ENCODE data around the gene EFL1.
"Not testable (repeated sequence)": the region's sequence is repeated elsewhere in the genome, so short reads cannot be mapped to it uniquely, and the experiment has no call there.

EFL1 gene

DNA sequence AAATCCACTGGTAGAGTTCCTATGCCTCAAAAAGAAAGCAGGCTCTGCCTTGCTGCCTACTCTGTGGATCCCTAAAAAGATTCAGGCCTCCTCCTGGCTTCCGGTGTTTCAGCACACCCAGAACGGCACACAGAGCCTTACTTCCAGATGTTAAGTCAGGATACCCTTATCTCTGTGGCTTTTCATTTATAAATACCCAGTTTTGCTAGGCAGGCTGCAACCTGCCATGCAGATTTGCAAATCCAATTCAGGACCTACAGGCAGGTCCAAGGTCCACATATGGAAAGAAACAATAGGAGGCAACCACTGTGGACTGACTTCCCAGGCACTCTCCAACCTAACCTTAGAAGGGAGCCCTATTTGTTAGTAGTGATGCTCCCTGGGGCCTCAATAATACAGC, 30.7 kb downstream of the EFL1 start:
- Histone ChIP-seq H3K27ac (ENCODE audit: low read length) (no peak overlapping the region), H3K27me3 (ENCODE audit: control insufficient read depth, insufficient read depth, low read length) (no peaks in the 10 kb centered on the region), H3K9me3 (ENCODE audit: control insufficient read depth, low read depth, low read length) (no peaks in the 10 kb centered on the region), H3K9ac (ENCODE audit: low read length) (no peak overlapping the region), H3K4me3 (ENCODE audit: low read length) (no peak overlapping the region), H3K36me3 (ENCODE audit: control insufficient read depth, low read depth, low read length) (peaks cover 24% of the 10 kb centered on the region), H3K4me1 (ENCODE audit: control insufficient read depth, low read depth, low read length) (no peaks in the 10 kb centered on the region)

DNA sequence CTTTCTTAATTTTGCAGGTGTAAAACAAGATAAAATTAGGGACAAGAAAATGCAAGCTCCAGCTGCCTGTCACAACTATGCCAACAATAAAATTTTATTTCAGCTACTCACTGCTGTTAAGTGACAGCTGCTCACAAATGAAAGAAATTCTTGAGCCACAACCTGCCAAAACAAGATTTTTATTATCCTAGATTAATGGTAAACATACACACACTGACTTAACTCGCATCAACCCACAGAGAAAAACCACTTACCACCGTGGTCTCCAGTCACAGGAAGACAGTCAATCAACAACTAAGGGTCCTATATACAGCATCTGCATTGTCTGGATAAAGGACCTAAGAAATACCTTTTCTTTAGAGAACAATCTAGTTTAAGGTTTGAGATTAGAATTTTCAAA, 31.3 kb downstream of the EFL1 start:
- H3K9me3 ChIP-seq (ENCODE audit: control insufficient read depth, low read depth, low read length): no peaks in the 10 kb centered on the region
- H3K27ac ChIP-seq (ENCODE audit: low read length): no peak overlapping the region
- no peaks in the 10 kb centered on the region for H3K27me3 ChIP-seq (ENCODE audit: control insufficient read depth, insufficient read depth, low read length)
- peaks cover 24% of the 10 kb centered on the region for H3K36me3 ChIP-seq (ENCODE audit: control insufficient read depth, low read depth, low read length)
- no peaks in the 10 kb centered on the region for H3K4me1 ChIP-seq (ENCODE audit: control insufficient read depth, low read depth, low read length)
- H3K9ac ChIP-seq (ENCODE audit: low read length): no peak overlapping the region
- no peak overlapping the region for H3K4me3 ChIP-seq (ENCODE audit: low read length)

DNA sequence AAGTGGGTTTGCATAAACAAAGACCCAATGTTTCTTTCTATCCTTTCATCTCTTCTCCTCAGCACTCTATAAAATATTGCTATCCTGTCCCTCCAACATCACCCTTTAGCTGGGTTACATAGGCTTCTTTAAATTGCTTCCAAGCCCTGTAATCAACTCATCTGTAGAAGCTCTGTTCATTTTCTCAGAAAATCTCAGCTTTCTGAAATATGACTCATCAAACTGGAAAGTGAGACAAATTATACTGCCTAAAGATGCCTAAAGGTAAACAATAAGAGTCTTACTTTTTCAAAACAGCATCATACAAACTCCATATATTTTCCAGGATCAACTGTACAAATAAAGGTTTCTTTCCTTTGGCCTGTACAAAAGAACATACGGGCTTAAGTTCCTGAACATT, 33.8 kb downstream of the EFL1 start:
- Histone ChIP-seq H3K9me3 (ENCODE audit: control insufficient read depth, low read depth, low read length) (no peaks in the 10 kb centered on the region), H3K27me3 (ENCODE audit: control insufficient read depth, insufficient read depth, low read length) (no peaks in the 10 kb centered on the region), H3K4me3 (ENCODE audit: low read length) (no peak overlapping the region), H3K4me1 (ENCODE audit: control insufficient read depth, low read depth, low read length) (no peaks in the 10 kb centered on the region), H3K27ac (ENCODE audit: low read length) (no peak overlapping the region), H3K36me3 (ENCODE audit: control insufficient read depth, low read depth, low read length) (peaks cover 24% of the 10 kb centered on the region), H3K9ac (ENCODE audit: low read length) (no peak overlapping the region)

DNA sequence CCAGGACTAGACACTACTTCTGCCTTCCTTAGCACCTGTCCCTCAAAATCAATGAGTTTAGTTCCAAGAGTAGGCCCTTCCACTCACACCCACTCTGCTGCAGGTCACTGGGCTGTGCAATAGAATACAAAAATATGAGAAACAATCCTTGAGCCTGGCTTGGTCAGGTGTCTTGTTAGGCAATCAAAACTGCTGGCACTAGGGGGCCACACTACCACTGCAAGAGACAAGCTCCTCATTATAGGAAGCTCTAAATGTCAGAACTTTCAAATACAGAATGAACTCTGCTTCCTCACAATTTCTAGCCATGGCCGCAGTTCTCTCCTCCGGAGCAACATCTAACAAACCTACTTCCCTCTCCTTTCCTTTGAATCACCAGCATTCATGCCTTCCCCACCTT, 41.0 kb downstream of the EFL1 start:
- not testable (repeated sequence) for H3K27ac ChIP-seq (ENCODE audit: low read length); H3K9me3 ChIP-seq (ENCODE audit: control insufficient read depth, low read depth, low read length); H3K9ac ChIP-seq (ENCODE audit: low read length); H3K4me1 ChIP-seq (ENCODE audit: control insufficient read depth, low read depth, low read length); H3K27me3 ChIP-seq (ENCODE audit: control insufficient read depth, insufficient read depth, low read length); H3K4me3 ChIP-seq (ENCODE audit: low read length)
- peaks cover 14% of the 10 kb centered on the region for H3K36me3 ChIP-seq (ENCODE audit: control insufficient read depth, low read depth, low read length)

DNA sequence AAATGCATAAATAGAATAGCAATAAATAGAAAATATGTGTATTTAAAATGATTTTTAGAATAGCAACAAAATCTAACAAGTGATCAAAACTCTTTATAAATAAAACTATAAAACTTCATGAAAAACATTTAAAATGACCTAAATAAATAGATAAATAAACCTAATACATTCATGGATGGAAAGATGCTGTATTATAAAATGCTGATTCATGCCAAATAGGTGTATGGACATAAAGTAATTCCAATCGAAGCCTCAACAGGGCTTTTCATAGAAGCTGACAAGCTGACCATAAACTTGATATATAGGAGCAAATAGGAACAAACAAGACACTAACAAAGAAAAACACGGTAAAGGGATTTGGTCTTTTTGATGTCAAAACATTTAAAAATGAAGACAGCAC, 46.4 kb downstream of the EFL1 start:
- H3K4me1 ChIP-seq (ENCODE audit: control insufficient read depth, low read depth, low read length); H3K4me3 ChIP-seq (ENCODE audit: low read length); H3K9ac ChIP-seq (ENCODE audit: low read length); H3K9me3 ChIP-seq (ENCODE audit: control insufficient read depth, low read depth, low read length); H3K27ac ChIP-seq (ENCODE audit: low read length); H3K27me3 ChIP-seq (ENCODE audit: control insufficient read depth, insufficient read depth, low read length): not testable (repeated sequence)
- peaks cover 11% of the 10 kb centered on the region for H3K36me3 ChIP-seq (ENCODE audit: control insufficient read depth, low read depth, low read length)

DNA sequence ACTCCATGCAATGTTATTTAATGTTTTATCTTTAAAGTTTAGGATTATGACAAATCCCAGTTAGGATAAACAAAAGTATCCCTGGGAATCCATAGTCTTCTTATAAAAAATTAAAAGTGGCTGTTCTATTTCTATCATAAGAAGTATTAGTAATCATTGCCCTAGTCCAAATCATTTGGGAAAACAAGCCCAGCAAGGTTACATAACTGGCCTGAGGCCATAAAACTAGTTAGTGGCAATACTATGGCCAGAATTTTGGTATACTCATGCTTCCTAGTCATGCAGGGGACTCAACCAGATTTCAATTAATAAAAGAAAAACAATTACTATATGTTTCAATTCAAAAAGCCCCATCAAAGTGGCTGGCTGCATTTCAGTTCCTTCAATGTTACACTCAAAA, 50.3 kb downstream of the EFL1 start:
- not testable (repeated sequence) for H3K9me3 ChIP-seq (ENCODE audit: control insufficient read depth, low read depth, low read length); H3K36me3 ChIP-seq (ENCODE audit: control insufficient read depth, low read depth, low read length); H3K4me3 ChIP-seq (ENCODE audit: low read length); H3K9ac ChIP-seq (ENCODE audit: low read length); H3K27me3 ChIP-seq (ENCODE audit: control insufficient read depth, insufficient read depth, low read length); H3K27ac ChIP-seq (ENCODE audit: low read length); H3K4me1 ChIP-seq (ENCODE audit: control insufficient read depth, low read depth, low read length)

DNA sequence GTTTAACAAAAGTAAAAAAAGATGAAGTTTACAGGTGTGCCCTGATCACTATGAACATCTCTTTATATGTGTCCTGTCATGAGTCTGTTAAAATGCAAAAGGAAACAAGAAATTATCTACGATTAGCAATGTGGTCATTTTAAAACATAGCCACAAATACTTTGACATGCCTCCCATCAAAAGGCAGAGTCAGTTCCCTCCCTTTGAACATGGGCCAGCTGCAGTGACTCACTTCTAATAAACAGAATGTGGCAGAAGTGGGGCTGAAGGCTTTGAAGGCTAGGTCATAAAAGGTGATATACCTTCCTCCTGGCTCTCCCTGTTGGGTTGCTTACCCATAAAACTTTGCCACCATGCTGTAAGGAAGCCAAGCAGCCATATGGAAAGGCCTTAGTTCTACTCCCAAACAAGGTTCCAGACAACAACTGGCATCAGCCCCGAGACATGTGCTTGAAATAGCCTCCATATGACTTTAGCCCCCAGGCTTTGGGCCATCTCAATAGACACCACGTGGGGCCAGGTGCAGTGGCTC, 52.4 kb downstream of the EFL1 start:
- not testable (repeated sequence) for H3K27me3 ChIP-seq (ENCODE audit: control insufficient read depth, insufficient read depth, low read length)

DNA sequence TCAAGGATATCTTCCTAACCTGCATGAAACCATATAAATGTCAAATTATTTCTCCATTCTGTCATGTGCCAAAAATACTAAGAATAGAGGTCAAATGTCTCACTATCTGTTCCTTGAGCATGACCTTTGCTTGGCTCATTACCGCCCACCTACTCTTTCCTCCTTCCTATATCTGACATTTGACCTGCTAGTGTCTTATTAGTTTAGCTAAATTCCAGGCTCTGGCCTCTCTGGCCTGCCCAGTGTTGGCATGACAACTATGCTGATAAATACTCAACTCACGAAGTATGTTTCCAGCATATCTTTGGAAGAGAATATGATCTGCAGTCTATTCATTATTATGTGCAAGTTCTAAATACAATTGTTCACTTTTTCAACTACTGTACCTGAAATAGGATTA, 58.0 kb downstream of the EFL1 start:
- not testable (repeated sequence) for H3K4me3 ChIP-seq (ENCODE audit: low read length); H3K27ac ChIP-seq (ENCODE audit: low read length); H3K36me3 ChIP-seq (ENCODE audit: control insufficient read depth, low read depth, low read length); H3K4me1 ChIP-seq (ENCODE audit: control insufficient read depth, low read depth, low read length); H3K9me3 ChIP-seq (ENCODE audit: control insufficient read depth, low read depth, low read length); H3K27me3 ChIP-seq (ENCODE audit: control insufficient read depth, insufficient read depth, low read length); H3K9ac ChIP-seq (ENCODE audit: low read length)

More for the DNA sequence above, 52.4 kb downstream of the EFL1 start:
- H3K36me3 ChIP-seq (ENCODE audit: control insufficient read depth, low read depth, low read length); H3K4me3 ChIP-seq (ENCODE audit: low read length); H3K9me3 ChIP-seq (ENCODE audit: control insufficient read depth, low read depth, low read length); H3K9ac ChIP-seq (ENCODE audit: low read length); H3K27ac ChIP-seq (ENCODE audit: low read length); H3K4me1 ChIP-seq (ENCODE audit: control insufficient read depth, low read depth, low read length): not testable (repeated sequence)

DNA sequence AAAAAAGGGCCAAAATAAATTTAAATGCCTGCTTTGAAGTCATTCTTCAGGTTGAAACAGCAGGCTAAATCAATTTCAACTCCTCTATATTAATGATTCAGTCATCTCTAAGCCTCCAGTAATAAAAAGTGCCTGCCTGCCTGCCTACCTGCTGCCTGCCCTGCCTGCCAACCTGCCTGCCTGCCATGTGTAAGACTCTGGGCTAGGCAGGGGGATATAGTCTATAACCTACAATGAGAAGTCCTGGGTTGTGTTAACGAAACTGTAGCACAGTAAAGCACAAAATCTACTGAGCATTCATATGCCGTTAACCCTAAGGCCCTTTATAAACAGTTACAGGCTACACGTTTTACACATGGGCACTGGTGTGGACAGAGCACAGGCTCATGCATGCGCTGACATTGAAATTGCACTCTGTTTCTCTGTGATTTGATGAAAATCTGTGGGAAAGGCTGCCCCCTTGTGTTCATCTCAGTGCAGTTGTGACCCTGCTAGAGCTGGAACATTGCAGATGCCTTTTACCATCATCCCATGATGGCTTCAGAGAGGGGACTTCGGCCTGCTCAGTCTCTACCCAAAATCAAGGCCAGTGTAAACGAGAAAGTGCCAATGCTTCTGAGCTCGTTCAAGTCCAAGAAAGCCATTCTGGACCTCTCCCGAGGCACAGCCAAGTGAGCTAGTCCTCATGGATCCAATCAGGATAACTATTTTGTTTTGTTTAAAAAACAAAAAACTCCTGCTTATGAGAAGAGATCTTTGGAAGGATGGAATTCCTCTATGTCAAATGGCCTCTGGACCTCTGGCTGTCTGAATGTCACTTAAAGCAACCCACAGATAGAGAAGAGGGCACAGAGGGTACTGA, 64.6 kb downstream of the EFL1 start:
- Histone ChIP-seq H3K9ac (ENCODE audit: low read length) (no peak overlapping the region), H3K27me3 (ENCODE audit: control insufficient read depth, insufficient read depth, low read length) (no peaks in the 10 kb centered on the region), H3K36me3 (ENCODE audit: control insufficient read depth, low read depth, low read length) (no peaks in the 10 kb centered on the region), H3K4me3 (ENCODE audit: low read length) (no peak overlapping the region), H3K4me1 (ENCODE audit: control insufficient read depth, low read depth, low read length) (no peaks in the 10 kb centered on the region), H3K9me3 (ENCODE audit: control insufficient read depth, low read depth, low read length) (no peaks in the 10 kb centered on the region), H3K27ac (ENCODE audit: low read length) (no peak overlapping the region)

DNA sequence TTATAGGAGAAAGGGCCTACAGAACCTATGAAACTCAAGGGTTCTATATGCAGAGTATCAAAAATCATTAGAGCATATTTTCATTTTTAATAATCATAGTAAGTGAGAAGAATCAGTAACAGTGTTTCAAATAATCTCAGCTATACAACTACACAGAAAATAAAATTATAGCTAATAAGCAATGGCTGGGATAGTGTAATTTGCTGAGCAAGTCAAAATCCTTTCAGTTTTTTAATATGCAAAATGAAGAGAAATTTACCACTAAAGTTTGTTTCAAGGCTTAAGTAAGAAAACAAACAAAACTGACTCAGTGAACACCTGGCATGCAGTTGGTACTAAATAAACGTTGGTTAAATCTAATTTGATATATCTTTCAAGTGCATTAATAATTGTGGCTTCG, 66.2 kb downstream of the EFL1 start:
- Histone ChIP-seq H3K4me3 (ENCODE audit: low read length) (no peak overlapping the region), H3K27me3 (ENCODE audit: control insufficient read depth, insufficient read depth, low read length) (no peaks in the 10 kb centered on the region), H3K9me3 (ENCODE audit: control insufficient read depth, low read depth, low read length) (no peaks in the 10 kb centered on the region), H3K36me3 (ENCODE audit: control insufficient read depth, low read depth, low read length) (no peaks in the 10 kb centered on the region), H3K4me1 (ENCODE audit: control insufficient read depth, low read depth, low read length) (no peaks in the 10 kb centered on the region), H3K27ac (ENCODE audit: low read length) (no peak overlapping the region), H3K9ac (ENCODE audit: low read length) (no peak overlapping the region)

DNA sequence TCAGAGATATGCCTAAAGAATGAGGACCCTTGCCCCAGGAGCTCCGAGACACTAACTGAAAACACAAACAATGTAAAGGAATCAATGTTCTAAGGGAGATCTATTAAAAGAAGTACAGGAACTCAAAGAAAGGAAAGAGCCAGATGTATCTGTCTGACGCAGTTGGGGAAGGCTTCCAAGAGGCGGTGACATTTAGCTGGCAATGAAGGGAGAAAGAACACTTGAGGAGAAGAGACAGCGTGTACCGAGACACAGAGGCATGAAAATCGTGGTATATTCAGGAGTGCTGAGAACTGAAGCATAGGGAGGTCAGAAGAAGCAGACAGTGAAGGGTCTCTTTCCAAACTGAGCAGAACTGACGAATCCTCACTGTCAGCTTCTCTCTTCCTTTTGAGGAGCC, 66.7 kb downstream of the EFL1 start:
- not testable (repeated sequence) for H3K9ac ChIP-seq (ENCODE audit: low read length); H3K36me3 ChIP-seq (ENCODE audit: control insufficient read depth, low read depth, low read length); H3K4me3 ChIP-seq (ENCODE audit: low read length); H3K27me3 ChIP-seq (ENCODE audit: control insufficient read depth, insufficient read depth, low read length); H3K9me3 ChIP-seq (ENCODE audit: control insufficient read depth, low read depth, low read length); H3K4me1 ChIP-seq (ENCODE audit: control insufficient read depth, low read depth, low read length); H3K27ac ChIP-seq (ENCODE audit: low read length)

DNA sequence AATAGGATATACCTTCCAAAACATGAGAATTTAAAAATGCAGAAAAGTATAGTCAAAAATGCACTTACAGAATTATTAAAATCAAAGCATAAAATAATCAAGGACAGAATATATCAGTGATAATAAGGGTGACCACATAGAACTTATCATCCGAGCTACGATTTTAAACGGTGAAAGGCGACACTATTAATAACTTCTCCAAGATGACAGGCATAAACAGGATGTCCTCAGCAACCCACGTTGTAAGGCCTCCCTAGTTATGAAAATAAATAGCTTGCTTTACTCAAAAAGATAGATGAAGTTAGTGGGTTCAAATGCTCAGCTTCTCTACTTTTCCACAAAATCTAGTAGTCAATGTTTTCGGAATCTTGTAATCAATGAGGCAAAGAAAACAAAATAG, 68.0 kb downstream of the EFL1 start:
- not testable (repeated sequence) for H3K27me3 ChIP-seq (ENCODE audit: control insufficient read depth, insufficient read depth, low read length); H3K27ac ChIP-seq (ENCODE audit: low read length); H3K9ac ChIP-seq (ENCODE audit: low read length); H3K4me1 ChIP-seq (ENCODE audit: control insufficient read depth, low read depth, low read length); H3K36me3 ChIP-seq (ENCODE audit: control insufficient read depth, low read depth, low read length); H3K4me3 ChIP-seq (ENCODE audit: low read length); H3K9me3 ChIP-seq (ENCODE audit: control insufficient read depth, low read depth, low read length)
